NCI-H345 treated with DMSO at 0.1 percent for 48 hours (cell line): ENCODE measurements around the gene ZNF770.

Experiments
- DNase-seq: peaks from one replicate; lab custom pipeline; 2025; ENCODE audit not compliant: unreplicated experiment; lab: John Stamatoyannopoulos, UW

ZNF770 gene

GRCh38 chr15:34988027-34988902 lies at the start of gene ZNF770:
ZNF770 (minus strand) TSS chr15:34988287; CDS start chr15:34983434, 4,853 bp downstream.
- DNase-seq = peak; percentile 32

GRCh38 chr15:35028235-35028984 lies 40.3 kb upstream of the ZNF770 start:
- DNase-seq = no peak

- no peak for DNase-seq
Observed at GRCh38 chr15:35023804-35024203, 35.7 kb upstream of the ZNF770 start.

- no peak for DNase-seq
Observed at GRCh38 chr15:35020974-35021373, 32.9 kb upstream of the ZNF770 start.

GRCh38 chr15:35019404-35020327 lies 31.6 kb upstream of the ZNF770 start:
- DNase-seq = no peak

GRCh38 chr15:35014241-35014640 lies 26.2 kb upstream of the ZNF770 start:
- no peak for DNase-seq

GRCh38 chr15:35013370-35013769 lies 25.3 kb upstream of the ZNF770 start:
- DNase-seq = no peak

GRCh38 chr15:35007397-35007796 lies 19.3 kb upstream of the ZNF770 start:
- no peak for DNase-seq

DNA sequence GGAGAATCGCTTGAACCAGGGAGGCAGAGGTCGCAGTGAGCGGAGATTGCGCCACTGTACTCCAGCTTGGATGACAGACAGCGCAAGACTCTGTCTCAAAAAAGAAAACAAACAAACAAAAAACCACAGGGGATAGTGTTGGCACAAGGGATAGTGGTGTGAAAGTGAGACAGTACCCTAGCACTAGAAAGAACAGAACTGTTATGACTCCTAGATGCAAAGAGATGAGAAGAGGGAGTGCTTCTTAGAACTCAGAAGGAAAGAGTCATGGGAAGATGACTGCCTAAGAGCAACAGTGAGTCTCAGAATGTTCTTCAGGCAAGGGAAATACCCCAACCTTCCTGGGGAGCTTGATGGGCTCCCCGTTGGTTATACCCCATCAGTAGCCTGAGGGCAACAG lies 17.8 kb upstream of the ZNF770 start:
- no peak for DNase-seq

DNA sequence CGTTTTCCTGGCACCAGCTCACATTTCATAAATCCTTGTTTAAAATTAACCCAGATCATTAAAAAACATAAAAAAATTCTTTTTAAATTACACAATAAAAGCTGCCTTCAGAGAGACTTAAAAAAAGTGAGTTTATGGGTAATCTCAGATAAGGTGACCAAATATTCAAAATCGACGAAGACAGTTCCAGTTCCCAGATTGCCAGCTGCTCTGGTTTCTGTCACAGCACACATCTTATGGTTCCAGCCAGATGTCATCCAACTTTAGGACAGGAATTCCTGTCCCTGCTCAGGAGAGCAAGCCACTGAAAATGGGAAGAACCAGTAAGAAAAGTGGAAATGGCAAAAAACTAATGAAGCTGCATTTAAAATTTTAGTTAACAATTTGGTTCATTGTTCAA lies 15.8 kb upstream of the ZNF770 start:
- DNase-seq = no peak

- DNase-seq = no peak
Observed at GRCh38 chr15:35000511-35000910, 12.4 kb upstream of the ZNF770 start.

DNA sequence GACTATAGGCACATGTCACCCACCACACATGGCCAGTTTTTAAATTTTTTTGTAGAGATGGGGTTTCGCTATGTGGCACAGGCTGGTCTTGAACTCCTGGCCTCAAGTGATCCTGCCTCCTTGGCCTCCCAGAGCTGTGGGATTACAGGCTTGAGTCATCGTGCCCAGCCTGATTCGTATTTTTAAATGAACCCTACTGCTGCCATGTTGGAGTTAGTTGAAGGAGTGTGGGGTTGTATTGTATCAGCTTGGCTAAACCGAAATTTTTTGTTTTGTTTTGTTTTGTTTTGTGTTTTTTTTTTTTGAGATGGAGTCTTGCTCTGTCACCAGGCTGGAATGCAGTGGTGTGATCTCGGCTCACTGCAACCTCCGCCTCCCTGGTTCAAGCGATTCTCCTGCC lies 11.8 kb upstream of the ZNF770 start:
- no peak for DNase-seq

GRCh38 chr15:34994925-34995324 lies 6.8 kb upstream of the ZNF770 start:
- DNase-seq = no peak

DNA sequence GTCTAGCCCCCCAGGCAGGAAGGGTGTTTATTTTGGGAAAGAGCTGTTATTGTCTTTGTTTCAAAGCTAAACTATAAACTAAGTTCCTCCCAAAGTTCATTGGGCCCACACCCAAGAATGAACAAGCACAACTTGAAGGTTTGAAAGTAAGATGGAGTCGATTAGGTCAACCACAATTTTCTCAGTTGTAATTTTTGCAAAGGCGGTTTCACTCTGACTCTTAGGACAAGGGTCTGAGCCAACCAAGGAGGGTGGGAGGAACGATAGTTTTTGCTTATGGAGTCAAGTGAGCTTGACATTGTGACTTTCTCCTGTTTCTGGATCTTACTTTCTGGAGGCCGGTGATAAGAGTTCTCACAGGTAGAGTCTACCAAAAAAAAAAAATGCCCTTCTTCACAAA lies 5.8 kb upstream of the ZNF770 start:
- no peak for DNase-seq

GRCh38 chr15:34993412-34993811 lies 5.3 kb upstream of the ZNF770 start:
- no peak for DNase-seq

- DNase-seq = no peak
Observed at GRCh38 chr15:34987609-34988026, 469 bp downstream of the ZNF770 start.

- DNase-seq = no peak
Observed at GRCh38 chr15:34986771-34987480, 1.2 kb downstream of the ZNF770 start.

DNA sequence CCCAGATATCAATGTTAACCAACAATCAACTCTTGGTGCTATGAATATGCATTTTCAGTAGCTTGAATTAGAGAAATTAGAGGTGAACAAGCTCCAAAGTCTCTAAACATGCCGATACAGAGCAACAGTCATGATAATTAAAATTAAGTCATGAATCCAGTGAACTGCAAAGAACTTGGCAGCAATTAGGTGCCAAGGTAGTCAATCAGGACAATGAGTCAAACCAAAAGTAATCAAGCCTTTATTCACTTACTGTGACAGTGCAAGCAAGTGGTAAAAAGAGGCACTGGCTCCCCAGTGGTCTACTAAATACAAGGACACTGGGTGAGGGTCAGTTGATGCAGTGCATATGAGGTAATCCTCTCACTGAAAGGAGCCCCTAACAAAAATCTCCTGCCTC lies 1.8 kb downstream of the ZNF770 start:
- DNase-seq = no peak

DNA sequence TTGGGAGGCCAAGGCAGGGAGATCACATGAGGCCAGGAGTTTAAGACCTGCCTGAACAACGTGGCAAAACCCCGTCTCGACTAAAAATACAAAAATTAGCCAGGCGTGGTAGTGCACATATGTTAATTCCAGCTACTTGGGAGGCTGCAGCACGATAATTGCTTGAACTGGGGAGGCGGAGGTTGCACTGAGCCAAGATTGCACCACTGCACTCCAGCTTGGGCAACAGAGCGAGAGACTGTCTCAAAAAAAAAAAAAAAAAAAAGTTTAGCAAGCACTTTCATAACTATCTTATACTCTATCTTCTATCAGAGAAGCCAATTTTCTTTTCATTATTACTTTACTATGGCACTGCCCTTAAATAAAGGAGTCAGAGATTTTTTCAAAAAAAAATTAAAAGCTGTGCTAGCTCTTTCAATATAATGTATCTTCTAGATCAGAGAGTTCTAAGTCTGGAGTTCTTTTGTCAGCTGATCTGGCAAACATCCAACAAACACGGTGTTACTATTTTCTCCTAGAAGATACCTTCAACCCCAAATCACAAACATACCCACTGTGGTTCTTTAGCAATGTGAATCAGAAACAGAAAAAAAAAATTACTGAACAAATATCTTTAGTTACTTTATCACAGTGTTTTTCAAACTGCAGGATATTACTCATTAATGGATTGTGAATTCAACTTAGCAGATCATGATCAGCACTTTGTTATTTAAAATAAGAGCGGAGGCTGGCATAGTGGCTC lies 3.0 kb downstream of the ZNF770 start:
- no peak for DNase-seq

DNA sequence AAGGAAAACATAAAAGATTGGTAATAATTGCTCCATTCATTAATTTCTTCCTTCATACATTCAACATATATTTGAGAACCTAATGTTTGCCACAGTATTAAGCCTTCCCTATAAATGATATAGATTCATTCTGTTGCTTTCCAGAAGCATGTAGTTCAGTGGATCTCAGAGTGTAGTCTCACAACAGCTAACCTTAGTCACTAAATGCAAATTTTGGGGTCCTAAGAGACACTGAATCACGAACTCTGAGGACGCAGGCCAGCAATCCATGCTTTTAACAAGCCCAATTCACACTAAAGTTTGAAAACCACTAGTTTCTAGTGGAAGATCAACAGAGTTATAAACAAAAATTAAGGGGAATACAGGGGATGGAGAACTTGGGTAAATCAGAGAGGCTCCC lies 11.3 kb downstream of the ZNF770 start:
- DNase-seq = no peak
